ENCODE measurements around the gene NRG2.

Gene NRG2

GRCh38 chr5:139960723-139961383 is 82.2 kb downstream of the NRG2 start:
- in situ Hi-C loops (cut with MboI; ENCODE audit: low pct_unique_long_range_greater_than_20kb, low sequenced_read_pairs, unreplicated experiment) = no loop called here
- peak; percentile 62 for DNase-seq (ENCODE audit: low spot score)
- TF ChIP-seq CTCF (IDR thresholded peaks at IDR 0.05; ENCODE audit: extremely low read depth, insufficient read depth, missing control alignments) = no peak

GRCh38 chr5:139958432-139959148 is 84.5 kb downstream of the NRG2 start:
- no peak for DNase-seq (ENCODE audit: low spot score)
- TF ChIP-seq CTCF (IDR thresholded peaks at IDR 0.05; ENCODE audit: extremely low read depth, insufficient read depth, missing control alignments) = no peak
- in situ Hi-C loops (cut with MboI; ENCODE audit: low pct_unique_long_range_greater_than_20kb, low sequenced_read_pairs, unreplicated experiment) = no loop called here

GRCh38 chr5:139956342-139956741 is 86.8 kb downstream of the NRG2 start:
- in situ Hi-C loops (cut with MboI; ENCODE audit: low pct_unique_long_range_greater_than_20kb, low sequenced_read_pairs, unreplicated experiment) = no loop called here
- DNase-seq (ENCODE audit: low spot score) = no peak
- TF ChIP-seq CTCF (IDR thresholded peaks at IDR 0.05; ENCODE audit: extremely low read depth, insufficient read depth, missing control alignments) = no peak

GRCh38 chr5:139955616-139956273 is 87.4 kb downstream of the NRG2 start:
- in situ Hi-C loops (cut with MboI; ENCODE audit: low pct_unique_long_range_greater_than_20kb, low sequenced_read_pairs, unreplicated experiment) = no loop called here
- no peak for TF ChIP-seq CTCF (IDR thresholded peaks at IDR 0.05; ENCODE audit: extremely low read depth, insufficient read depth, missing control alignments)
- DNase-seq (ENCODE audit: low spot score) = no peak

DNA sequence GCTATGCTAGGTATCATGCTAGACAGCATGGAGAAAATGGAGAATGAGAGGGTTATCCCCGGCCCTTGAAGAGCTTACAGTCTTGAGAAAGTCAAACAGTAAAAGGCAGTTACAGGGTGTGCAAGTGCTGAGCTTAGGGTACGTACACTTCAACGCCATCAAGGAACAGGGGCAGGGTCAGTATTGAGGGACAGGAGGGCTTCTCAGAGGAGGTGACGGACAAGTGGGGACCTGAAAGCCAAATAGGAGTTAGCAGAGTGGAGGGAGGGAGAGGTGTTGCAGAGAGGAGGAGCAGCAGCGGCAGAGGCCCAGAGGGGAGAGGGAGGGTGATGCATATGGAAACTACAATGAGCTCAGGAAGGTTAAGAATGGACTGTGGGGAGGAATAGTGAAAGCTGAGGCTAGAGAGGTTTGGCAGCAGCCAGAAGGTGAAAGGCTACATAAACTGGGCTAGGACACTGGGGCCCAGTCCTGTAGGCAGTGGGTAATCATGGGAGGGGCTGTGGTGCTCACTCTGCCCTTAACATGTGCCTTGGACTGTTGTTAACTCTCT is 88.0 kb downstream of the NRG2 start:
- in situ Hi-C loops (cut with MboI; ENCODE audit: low pct_unique_long_range_greater_than_20kb, low sequenced_read_pairs, unreplicated experiment) = no loop called here
- DNase-seq (ENCODE audit: low spot score) = peak; percentile 50
- no peak for TF ChIP-seq CTCF (IDR thresholded peaks at IDR 0.05; ENCODE audit: extremely low read depth, insufficient read depth, missing control alignments)

- in situ Hi-C loops (cut with MboI; ENCODE audit: low pct_unique_long_range_greater_than_20kb, low sequenced_read_pairs, unreplicated experiment) = no loop called here
- no peak for DNase-seq (ENCODE audit: low spot score)
- TF ChIP-seq CTCF (IDR thresholded peaks at IDR 0.05; ENCODE audit: extremely low read depth, insufficient read depth, missing control alignments) = no peak
These were observed 88.6 kb downstream of the NRG2 start for GRCh38 chr5:139954462-139954861.
